Measurements from ENCODE around the gene SIGLEC7. TPM values are rescaled to one million over a fixed set of nuclear protein-coding genes. Genes with fewer than 3 reads are reported as not detected.

The SIGLEC7 gene
- total RNA-seq, 4 donors from 2014 or later, result 1.9 to 10.7 (median 6.3) TPM

DNA sequence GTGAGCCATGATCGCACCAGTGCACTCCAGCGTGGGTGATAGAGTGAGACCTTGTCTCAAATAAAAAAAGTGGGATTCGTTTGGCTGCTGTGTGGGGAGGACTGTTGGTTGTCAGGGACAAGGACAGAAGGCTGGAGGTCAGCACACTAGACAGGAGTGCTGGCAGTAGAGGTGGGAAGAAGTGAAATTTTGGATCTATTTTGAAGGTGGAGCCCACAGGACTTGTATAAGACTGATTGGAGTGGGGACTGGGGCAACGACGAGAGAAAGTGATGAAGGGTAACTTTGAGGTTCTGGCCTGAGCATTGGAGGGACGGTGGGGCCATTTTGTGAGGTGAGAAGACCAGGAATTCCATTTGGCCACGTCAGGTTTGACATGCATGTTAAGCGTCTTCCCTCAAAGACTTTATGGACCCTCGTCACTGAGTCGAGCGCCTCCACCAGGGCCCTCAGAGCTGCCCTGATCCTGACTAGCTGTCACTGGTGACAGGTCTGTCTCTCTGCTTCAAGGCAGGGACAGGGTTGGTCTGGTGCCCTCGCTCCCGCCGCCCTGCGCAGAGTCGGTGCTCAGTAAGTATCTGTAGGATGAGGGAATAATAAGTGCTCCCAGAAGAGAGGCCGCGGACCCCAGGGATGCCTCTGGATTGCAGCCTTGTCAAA is 34.6 kb upstream of the SIGLEC7 start:
- TF ChIP-seq, protein P1, sequence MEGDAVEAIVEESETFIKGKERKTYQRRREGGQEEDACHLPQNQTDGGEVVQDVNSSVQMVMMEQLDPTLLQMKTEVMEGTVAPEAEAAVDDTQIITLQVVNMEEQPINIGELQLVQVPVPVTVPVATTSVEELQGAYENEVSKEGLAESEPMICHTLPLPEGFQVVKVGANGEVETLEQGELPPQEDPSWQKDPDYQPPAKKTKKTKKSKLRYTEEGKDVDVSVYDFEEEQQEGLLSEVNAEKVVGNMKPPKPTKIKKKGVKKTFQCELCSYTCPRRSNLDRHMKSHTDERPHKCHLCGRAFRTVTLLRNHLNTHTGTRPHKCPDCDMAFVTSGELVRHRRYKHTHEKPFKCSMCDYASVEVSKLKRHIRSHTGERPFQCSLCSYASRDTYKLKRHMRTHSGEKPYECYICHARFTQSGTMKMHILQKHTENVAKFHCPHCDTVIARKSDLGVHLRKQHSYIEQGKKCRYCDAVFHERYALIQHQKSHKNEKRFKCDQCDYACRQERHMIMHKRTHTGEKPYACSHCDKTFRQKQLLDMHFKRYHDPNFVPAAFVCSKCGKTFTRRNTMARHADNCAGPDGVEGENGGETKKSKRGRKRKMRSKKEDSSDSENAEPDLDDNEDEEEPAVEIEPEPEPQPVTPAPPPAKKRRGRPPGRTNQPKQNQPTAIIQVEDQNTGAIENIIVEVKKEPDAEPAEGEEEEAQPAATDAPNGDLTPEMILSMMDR (IDR thresholded peaks at IDR 0.05), result no peak
- ATAC-seq (ENCODE audit: low FRiP score) (no peak), DNase-seq (ENCODE audit: low spot score) (peak; percentile 31)

DNA sequence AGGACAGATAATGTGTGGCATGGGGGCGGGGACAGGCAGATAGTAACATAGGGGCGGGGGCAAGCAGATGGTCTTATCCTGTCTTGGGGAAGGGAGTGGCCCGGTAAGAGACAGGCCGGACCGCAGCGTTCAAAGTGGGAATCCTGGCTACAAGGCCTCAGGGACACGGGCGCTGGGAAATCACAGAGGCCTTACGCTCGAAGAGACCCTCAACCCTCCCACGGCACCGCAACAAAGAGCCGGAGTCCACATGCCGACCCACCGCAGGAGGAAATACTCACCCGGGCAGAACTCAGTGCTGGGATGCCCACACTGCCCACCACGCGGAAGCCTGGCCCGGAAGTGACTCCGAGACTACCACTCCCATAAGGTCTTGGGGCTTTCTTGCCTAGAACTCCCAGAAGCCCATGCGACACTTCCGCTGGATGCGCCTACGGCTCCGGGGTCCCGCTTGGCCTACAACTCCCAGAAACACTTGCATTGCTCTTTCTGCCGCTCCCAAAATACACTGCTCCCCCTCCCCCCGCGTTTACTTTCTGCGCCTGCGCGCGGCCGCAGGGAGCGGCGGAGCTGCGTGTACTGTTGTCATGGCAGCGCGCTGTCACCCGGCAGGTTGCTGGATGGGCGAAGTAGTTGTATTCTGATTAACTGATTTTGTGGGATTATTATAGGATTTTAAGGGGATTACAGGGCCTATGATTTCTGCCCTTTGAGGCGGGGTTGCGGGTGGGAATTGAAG is 33.9 kb upstream of the SIGLEC7 start, which contains the start of gene CTU1:
TSS of gene CTU1 (minus strand) at position 344 of the 739 bp plus-strand sequence. CDS start 3,840 bp downstream, outside the sequence.
- DNase-seq (ENCODE audit: low spot score) (peak; percentile 89), ATAC-seq (ENCODE audit: low FRiP score) (peak; percentile 98)
- TF ChIP-seq, protein P1 (IDR thresholded peaks at IDR 0.05), result no peak

DNA sequence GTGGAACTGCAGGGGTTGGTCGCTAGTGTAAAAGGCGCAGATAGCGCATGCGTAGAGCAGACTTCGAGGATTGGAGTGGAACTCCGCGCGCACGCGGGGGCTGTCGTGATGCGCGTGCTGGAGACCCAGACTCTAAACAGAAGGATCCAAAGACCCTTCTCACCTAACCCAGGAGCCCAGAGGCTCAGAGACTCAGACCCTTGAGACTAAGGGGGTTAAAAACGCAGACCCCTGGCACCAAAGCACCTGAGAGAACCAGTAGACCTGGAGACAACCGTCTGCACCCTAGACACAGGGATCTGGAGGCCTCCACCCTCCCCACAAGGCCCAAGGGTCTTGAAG is 33.3 kb upstream of the SIGLEC7 start:
- ATAC-seq (ENCODE audit: low FRiP score), result peak; percentile 24
- TF ChIP-seq, protein P1 (IDR thresholded peaks at IDR 0.05), result no peak

DNA sequence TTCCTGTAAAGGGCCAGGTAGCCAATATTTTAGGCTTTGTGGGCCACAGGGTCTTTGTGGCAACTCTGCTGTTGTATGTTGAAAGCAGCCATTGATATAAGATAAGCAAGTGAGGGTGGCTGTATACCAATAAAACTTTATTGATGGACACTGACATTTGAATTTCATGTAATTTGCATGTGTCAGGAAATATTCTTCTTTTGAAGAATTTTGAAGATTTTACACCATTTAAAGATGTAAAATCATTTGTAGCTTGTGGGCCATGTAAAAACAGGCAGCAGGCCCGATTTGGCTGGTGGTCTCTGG is 31.5 kb upstream of the SIGLEC7 start:
- TF ChIP-seq, protein P1 (IDR thresholded peaks at IDR 0.05), result no peak
- ATAC-seq (ENCODE audit: low FRiP score) (no peak), DNase-seq (ENCODE audit: low spot score) (no peak)

More for the DNA sequence above, 33.3 kb upstream of the SIGLEC7 start:
- no peak for DNase-seq (ENCODE audit: low spot score)

DNA sequence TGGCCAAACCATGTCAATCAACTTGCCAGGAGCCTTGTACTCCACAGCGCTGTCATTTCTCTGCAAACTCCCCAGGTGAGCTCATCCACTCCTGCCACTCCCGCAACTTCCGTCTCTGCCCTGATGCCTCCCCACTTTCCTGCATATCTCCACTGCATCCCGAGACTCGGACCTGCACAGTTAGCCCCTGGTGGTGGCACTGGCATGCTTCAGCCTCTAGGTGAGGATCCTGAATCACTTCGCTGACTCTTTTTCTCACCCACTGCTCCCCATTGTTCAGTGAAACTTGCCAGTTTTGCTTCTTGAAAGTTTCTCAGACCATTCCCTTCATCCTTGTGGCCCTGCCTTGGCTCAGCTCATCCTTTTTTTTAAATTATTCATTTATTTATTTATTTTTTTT is 30.5 kb upstream of the SIGLEC7 start:
- no peak for ATAC-seq (ENCODE audit: low FRiP score)
- TF ChIP-seq, protein P1 (IDR thresholded peaks at IDR 0.05), result no peak
- no peak for DNase-seq (ENCODE audit: low spot score)

DNA sequence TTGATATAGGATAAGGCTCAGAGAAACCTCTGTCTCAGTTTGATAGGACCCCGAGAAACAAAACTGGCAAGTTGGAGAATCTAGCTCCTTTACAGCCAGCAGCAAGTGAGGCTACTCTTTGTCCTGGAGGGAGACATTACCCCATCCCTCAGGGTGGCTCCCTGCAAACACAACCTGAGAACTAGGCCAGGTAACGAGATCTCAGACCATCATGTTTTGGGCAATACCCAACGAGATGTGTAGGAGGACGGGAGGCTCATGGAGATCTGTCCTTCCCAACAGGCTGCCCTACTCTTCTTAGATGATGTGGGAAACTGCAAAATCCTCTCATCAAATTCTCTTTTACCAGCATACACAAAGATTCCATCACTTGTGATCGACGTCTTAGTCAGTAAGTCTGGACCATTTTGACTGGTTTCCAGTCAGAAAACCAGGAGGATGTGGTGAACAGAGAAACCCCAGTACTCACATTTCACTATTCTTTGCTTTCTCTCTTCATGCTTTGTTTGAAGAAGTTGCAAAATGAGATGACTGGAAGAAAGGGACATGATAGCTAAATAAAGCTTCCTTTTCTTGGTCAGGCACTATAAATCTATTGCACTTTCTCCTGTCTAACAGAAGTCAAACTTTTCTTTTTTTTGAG is 27.9 kb upstream of the SIGLEC7 start:
- TF ChIP-seq, protein P1 (IDR thresholded peaks at IDR 0.05), result no peak
- ATAC-seq (ENCODE audit: low FRiP score) (no peak), DNase-seq (ENCODE audit: low spot score) (no peak)

Data from omental fat pad (tissue), 4 donors.